ENCODE data around the gene HSD17B2.
"Not testable (repeated sequence)": the region's sequence is repeated elsewhere in the genome, so short reads cannot be mapped to it uniquely, and the experiment has no call there.

HSD17B2 gene

DNA sequence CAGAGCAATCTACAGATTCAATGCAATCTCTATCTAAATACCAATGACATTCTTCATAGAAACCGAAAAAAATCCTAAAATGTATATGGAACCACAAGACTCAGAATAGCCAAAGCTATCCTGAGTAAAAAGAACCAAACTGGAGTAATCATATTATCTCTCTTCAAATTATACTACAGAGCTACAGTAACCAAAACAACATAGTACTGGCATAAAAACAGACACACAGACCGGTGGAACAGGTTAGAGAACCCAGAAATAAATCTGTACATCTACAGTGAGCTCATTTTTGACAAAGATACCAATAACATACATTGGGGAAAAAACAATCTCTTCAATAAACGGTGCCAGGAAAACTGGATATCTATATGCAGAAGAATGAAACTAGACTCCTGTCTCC is 89.6 kb downstream of the HSD17B2 start:
- Mint-ChIP-seq H3K36me3 (no peaks in the 10 kb centered on the region), H3K9me3 (no peaks in the 10 kb centered on the region), H3K27me3 (peaks cover 4% of the 10 kb centered on the region), H3K4me1 (no peaks in the 10 kb centered on the region), H3K4me3 (no peak overlapping the region), H3K27ac (no peak overlapping the region)
- CTCF ChIA-PET, result no interaction called here
- DNase-seq, result no peak

DNA sequence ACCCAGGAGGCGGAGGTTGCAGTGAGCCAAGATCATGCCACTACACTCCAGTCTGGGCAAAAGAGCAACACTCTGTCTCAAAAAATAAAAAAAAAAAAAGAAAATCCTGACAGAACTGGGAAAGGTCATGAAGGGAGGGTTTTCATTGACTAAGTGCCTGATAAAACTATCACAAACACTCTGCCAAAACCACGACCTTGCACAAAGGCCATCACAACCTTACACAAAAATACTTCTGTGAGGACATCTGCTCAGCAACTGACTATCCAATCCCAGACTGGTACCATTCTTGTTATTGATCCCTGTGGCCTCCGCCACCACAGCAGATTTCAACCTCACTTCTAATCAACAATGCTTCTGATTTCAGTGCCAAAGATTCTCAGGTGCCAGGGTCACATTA is 94.8 kb downstream of the HSD17B2 start:
- no peaks in the 10 kb centered on the region for H3K27me3 Mint-ChIP-seq
- H3K4me1 Mint-ChIP-seq, result peaks cover 19% of the 10 kb centered on the region
- no peak overlapping the region for H3K27ac Mint-ChIP-seq

DNA sequence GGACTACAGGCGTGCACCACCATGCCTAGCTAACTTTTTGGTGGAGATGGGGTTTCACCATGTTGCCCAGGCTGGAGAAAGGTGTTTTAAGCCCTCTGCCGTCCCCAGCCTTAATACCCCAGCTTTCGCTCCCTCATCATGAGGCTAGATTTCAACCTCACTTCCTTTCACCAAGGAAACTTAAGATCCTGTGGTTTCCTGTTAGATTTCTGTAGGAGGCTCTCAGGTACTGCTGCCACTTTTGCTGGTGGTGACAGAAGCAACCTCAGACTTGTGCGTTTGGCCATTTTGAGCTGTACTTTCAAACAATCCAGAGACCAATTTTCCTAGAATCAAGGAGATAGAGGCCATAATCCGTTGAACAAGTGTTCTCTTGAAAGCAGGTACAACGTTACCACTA is 98.7 kb downstream of the HSD17B2 start:
- Mint-ChIP-seq H3K27me3 (no peaks in the 10 kb centered on the region), H3K4me3 (no peak overlapping the region), H3K9me3 (no peaks in the 10 kb centered on the region), H3K27ac (peak overlapping the region; percentile 64), H3K36me3 (peaks cover 6% of the 10 kb centered on the region), H3K4me1 (peaks cover 23% of the 10 kb centered on the region)
- DNase-seq, result peak; percentile 33
- CTCF ChIA-PET, result interaction anchor here (1.5 to 1.6 kb wide), 3 partner anchors 20 to 97 kb away, joined by 4 to 6 read pairs (median 4); partner anchors contain the start of gene MPHOSPH6

More for the DNA sequence above, 94.8 kb downstream of the HSD17B2 start:
- no peak for DNase-seq
- CTCF ChIA-PET, result no interaction called here
- Mint-ChIP-seq H3K9me3 (no peaks in the 10 kb centered on the region), H3K4me3 (no peak overlapping the region), H3K36me3 (no peaks in the 10 kb centered on the region)

DNA sequence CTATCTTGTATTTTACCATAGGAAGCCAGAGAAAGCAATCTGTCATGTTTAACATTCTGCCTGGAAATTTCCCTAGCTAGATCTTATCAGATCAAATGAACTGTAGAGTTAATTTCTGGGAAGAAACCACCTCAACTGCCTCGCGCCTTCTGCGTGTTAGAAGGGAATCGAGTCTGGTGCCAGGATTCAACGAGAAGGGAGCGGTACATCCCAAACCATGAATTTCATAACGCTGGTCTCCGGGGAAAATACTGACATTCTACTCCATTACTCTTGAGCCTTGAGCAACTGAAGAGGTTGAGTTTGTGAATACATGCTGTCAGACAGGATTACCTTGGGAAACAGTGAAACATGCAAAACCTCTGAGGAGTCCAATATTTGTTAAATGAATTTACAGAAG is 99.8 kb downstream of the HSD17B2 start:
- CTCF ChIA-PET, result interaction anchor here (1.0 to 1.5 kb wide), 2 partner anchors 35 to 89 kb away, joined by 3 to 4 read pairs; partner anchors contain the start of gene MPHOSPH6
- DNase-seq, result no peak
- H3K9me3 Mint-ChIP-seq, result no peaks in the 10 kb centered on the region
- no peak overlapping the region for H3K27ac Mint-ChIP-seq
- H3K4me1 Mint-ChIP-seq, result peaks cover 23% of the 10 kb centered on the region
- peaks cover 10% of the 10 kb centered on the region for H3K36me3 Mint-ChIP-seq
- H3K4me3 Mint-ChIP-seq, result no peak overlapping the region
- no peaks in the 10 kb centered on the region for H3K27me3 Mint-ChIP-seq

DNA sequence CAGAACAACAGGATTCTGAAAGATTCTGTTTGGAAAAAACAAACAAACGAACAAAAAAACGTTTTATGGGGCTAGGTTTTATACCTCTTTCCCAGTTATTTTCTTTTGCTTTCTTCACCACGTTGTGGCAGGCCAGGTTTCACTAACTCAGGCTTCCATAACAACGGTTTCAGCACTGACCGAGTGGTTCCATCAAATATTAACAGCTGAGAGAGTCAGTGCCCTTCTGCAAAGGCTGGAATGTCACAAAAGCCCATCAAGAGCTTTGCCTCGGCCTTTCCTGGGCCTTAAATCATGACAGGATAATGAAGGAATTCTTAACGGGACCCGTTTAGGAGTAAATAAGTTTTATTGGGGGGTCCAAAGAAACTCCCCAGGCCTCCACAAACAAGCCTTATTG is 100.8 kb downstream of the HSD17B2 start:
- Mint-ChIP-seq H3K27me3 (no peaks in the 10 kb centered on the region), H3K27ac (no peak overlapping the region), H3K4me3 (no peak overlapping the region), H3K36me3 (peaks cover 12% of the 10 kb centered on the region), H3K9me3 (no peaks in the 10 kb centered on the region), H3K4me1 (peaks cover 23% of the 10 kb centered on the region)
- DNase-seq, result no peak
- CTCF ChIA-PET, result interaction anchor here (1.0 kb wide), 1 partner anchor 88 kb away, joined by 3 read pairs; no protein-coding TSS in a partner anchor

DNA sequence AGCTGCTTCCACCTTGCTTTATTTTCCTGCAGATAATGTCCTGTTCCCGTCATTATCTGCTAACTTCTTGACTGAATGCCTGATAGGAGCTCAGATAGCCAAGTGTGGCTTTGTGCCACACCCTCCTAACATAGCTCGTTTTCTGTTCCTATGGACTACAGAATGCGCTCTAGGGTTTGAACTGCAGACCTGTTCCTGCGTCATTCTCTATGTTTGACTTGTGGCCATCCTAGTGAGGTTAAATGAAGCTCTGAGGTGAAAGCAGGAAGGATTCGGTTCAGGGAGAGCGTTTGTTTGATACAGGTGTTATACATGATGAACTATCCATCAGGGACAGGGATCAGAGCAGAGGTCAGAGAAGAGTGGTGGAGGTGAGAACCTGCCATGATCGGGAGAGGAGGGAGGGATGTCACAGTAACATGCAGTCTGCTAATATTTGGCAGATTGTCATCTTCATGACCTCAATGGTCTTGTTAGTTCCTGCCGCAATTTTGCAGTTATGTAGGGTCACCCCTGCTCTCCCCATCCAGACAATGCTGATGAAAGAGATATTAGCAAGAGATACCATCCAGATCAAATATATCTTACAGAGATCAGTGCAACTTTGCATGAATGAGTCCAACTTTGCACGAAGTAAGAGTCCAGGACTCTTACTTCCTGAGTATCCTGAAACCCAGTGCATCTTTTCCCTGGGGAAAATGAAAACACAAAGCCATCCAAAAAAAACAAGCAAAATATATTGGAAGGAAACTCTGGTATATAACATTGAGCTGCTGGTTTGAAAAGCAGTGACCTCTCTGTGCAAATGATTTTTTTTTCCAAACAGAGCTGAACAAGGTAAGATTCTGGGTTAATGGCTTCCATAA is 102.1 kb downstream of the HSD17B2 start:
- no peaks in the 10 kb centered on the region for H3K27me3 Mint-ChIP-seq
- peaks cover 23% of the 10 kb centered on the region for H3K4me1 Mint-ChIP-seq
- H3K27ac Mint-ChIP-seq, result no peak overlapping the region
- DNase-seq, result no peak
- CTCF ChIA-PET, result no interaction called here
- peaks cover 15% of the 10 kb centered on the region for H3K36me3 Mint-ChIP-seq
- no peaks in the 10 kb centered on the region for H3K9me3 Mint-ChIP-seq
- H3K4me3 Mint-ChIP-seq, result no peak overlapping the region

DNA sequence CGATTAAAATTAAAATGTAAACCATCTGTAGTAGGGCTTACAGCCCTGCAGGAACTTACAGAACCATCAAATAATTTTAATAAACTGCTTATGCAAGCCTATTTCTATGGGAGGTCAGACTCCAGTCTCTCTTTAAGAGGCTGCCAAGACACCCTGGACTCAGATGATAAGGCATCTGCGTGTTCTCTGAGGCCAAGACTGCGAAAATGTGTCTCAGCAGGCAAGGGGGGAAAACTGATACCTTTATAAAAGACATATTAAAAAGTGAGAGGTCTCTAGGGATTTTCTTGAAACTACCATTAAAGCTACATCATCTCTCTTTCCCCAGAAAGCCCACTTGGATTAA is 102.7 kb downstream of the HSD17B2 start:
- no peak for DNase-seq
- CTCF ChIA-PET, result no interaction called here
- Mint-ChIP-seq H3K36me3 (peaks cover 15% of the 10 kb centered on the region), H3K4me3 (no peak overlapping the region), H3K4me1 (peaks cover 23% of the 10 kb centered on the region), H3K27me3 (no peaks in the 10 kb centered on the region), H3K9me3 (no peaks in the 10 kb centered on the region), H3K27ac (no peak overlapping the region)

DNA sequence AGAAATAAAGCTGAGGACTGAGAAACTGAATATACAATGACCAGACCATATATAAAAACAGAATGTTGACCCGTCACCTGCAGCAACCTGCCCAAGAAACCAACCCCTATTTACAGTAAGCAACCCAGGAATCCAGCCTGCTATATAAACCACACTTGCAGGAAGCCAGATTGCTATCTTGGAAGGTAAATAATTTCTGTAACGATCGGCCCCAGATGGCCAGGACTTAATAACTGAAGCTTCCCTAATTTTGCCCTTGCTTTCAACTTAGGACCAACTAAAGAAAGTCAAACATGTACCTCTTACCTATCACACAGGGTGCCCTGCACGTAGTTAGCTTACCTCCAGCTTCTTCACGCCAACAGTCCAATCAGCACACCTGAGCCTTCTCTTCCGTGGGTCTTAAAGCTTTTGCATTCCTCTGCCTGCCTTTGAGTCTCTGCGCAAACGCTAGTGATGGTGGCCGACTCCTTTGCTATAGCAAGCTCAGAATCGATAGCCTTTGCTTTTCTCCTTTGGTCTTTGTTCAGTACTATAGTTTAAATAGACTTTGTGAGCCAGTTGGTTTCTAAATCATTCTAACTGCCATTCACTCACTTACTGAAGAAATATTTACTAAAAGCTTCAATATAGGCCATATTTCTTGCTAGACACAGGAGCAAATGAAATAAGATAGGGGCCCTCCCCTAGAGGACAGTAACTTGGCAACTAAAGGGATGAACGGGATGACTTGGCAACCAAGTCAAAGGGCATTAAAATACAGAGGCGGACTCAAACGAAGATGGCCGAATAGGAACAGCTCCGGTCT is 103.6 kb downstream of the HSD17B2 start:
- H3K9me3 Mint-ChIP-seq, result no peaks in the 10 kb centered on the region
- H3K36me3 Mint-ChIP-seq, result peaks cover 15% of the 10 kb centered on the region
- DNase-seq, result no peak
- peaks cover 17% of the 10 kb centered on the region for H3K4me1 Mint-ChIP-seq
- CTCF ChIA-PET, result no interaction called here
- H3K27ac Mint-ChIP-seq, result peak overlapping the region; percentile 71
- no peaks in the 10 kb centered on the region for H3K27me3 Mint-ChIP-seq
- no peak overlapping the region for H3K4me3 Mint-ChIP-seq

DNA sequence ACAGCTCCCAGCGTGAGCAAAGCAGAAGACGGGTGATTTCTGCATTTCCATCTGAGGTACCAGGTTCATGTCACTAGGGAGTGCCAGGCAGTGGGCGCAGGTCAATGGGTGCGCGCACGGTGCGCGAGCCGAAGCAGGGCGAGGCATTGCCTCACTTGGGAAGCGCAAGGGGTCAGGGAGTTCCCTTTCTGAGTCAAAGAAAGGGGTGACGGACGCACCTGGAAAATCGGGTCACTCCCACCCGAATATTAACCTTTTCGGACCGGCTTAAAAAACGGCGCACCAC is 104.2 kb downstream of the HSD17B2 start:
- H3K27me3 Mint-ChIP-seq, DNase-seq, CTCF ChIA-PET, H3K9me3 Mint-ChIP-seq, H3K4me3 Mint-ChIP-seq: not testable (repeated sequence)
- Mint-ChIP-seq H3K27ac (peak overlapping the region; percentile 71), H3K4me1 (peaks cover 11% of the 10 kb centered on the region), H3K36me3 (peaks cover 15% of the 10 kb centered on the region)

DNA sequence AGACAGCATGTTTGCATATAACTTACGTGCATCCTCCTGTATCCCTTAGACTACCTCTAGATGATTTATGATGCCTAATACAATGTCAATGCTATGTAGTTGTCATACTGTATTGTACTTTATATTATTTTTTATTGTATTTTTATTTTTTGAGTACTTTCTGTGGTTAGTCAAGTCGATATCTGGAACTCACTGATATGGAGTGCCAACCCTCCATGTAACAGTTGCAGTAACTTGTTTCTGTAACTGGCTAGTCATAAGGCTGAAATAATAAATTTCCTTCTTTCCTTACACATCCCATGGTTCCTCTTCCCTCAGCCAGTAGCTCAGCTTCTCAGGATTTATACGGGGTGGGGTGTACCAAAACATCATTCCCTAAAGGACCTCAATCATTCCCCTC is 111.5 kb downstream of the HSD17B2 start:
- peaks cover 40% of the 10 kb centered on the region for H3K36me3 Mint-ChIP-seq
- H3K27me3 Mint-ChIP-seq, result no peaks in the 10 kb centered on the region
- H3K9me3 Mint-ChIP-seq, result no peaks in the 10 kb centered on the region
- no peak overlapping the region for H3K27ac Mint-ChIP-seq
- H3K4me3 Mint-ChIP-seq, result no peak overlapping the region
- H3K4me1 Mint-ChIP-seq, result peaks cover 3% of the 10 kb centered on the region
- DNase-seq, result no peak
- CTCF ChIA-PET, result no interaction called here

DNA sequence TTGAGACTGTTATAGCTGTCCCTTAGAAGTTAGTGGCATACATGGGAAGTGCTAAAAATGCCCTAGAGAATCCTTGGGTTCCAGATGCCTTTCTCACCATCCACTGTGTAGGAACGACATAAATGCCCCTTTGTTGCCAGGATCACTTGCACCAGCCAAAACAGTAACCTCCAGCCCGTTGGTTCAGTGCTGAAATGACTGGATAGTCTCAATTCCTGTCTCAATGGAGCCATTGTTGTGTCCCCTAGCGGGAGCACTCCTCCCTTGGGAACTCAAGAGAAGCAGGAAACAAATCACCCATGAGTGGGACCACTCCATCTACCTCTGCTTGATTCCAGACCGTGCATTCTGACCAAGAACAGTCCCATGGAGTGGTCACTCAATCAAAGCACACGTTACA is 111.9 kb downstream of the HSD17B2 start:
- Mint-ChIP-seq H3K27me3 (no peaks in the 10 kb centered on the region), H3K27ac (no peak overlapping the region), H3K9me3 (no peaks in the 10 kb centered on the region), H3K4me3 (no peak overlapping the region), H3K36me3 (peaks cover 38% of the 10 kb centered on the region), H3K4me1 (peaks cover 3% of the 10 kb centered on the region)
- CTCF ChIA-PET, result no interaction called here
- DNase-seq, result no peak

DNA sequence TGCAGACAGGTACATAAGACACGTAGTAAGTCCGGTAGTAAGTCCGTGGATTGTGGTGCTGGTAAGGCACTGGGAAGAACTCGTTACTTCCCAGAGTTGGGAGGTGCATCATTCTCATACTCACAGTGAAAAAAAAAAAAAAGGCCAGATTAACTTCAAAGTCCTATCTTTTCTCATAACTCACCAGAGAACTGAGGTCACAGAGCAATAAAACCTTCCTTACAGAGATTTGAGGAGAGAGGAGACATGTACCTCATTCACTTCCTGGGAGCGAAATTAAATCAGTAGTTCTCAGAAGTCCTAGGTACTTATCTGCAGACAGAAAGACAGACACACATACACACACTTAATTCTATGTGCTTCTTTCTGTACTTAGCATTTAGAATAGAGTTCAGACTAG is 112.5 kb downstream of the HSD17B2 start:
- H3K4me3 Mint-ChIP-seq, result no peak overlapping the region
- H3K36me3 Mint-ChIP-seq, result peaks cover 39% of the 10 kb centered on the region
- H3K9me3 Mint-ChIP-seq, result no peaks in the 10 kb centered on the region
- DNase-seq, result no peak
- H3K4me1 Mint-ChIP-seq, result peaks cover 3% of the 10 kb centered on the region
- no peaks in the 10 kb centered on the region for H3K27me3 Mint-ChIP-seq
- CTCF ChIA-PET, result no interaction called here
- H3K27ac Mint-ChIP-seq, result no peak overlapping the region

All from activated naive CD4-positive, alpha-beta T cell treated with anti-CD3 and anti-CD28 coated beads, Interleukin-2, amount 10 ng/mL, durations not matched to agents 7 days and 5 days (primary cell).